GM21717 (cell line): ENCODE data around the gene CLMN.
A peak's percentile ranks its signal among the peaks of the same experiment; 100 is the strongest.

Source experiments
- ATAC-seq: cut with Tn5 transposase; IDR thresholded peaks from one replicate; pipeline ENCODE4 v1.9.1; 2021; ENCODE audit warnings: mild to moderate bottlenecking, moderate library complexity; ENCODE audit not compliant: unreplicated experiment

The CLMN gene

DNA sequence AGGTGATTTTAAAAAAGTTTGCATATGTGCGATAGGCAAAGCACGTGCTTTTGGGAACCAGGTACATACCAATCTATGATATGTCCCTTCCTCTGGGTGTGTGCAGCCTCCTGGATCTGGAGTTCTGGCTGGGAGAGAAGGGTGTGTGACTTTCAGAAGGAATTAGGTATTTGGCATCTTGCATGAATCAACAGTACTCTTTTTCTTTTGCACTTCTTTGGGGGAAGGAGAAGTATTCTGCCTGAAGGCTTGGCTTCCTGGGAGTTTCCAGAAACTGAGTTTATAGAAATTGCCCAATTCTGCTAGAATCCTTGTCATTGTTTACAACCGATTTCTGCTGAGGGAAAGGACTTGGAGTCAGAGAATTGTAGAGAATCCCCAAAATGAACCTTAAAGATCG lies 2.9 kb upstream of the CLMN start:
- ATAC-seq, result no peak

DNA sequence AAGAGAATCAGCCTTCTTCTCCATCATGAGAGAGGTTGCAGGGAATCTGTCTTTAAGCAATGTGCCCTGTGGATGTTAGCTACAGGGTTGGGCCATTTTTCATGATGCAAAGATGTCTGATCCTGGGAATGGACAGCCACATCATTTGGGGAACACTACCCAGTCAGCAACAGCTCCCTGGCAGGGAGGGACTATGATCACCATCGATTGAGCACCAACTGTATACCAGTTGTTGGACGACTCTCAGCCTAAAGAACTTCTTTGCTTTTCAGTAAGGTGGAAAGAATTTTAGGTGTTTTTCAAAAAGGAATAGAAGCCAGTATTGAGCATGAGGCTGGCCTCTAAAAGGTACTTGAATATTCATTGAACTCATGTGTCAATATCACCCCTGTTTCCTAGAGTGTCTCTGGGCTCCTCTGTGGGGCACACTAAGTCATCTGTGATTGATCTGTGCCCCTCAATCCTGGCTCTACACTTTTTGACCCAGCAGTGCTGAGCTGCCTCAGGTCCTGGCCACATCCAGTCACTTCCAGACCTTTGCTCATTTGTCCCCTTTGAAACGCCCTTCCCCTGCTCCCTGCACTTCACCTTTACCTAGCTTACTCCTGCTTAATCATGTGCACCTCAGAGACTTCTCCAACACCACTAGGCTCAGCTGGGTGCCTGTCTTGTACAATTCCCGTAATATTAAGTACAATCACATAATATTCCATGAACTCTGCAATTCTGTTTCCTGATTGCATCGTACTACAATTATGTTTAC lies 2.2 kb upstream of the CLMN start:
- ATAC-seq, result no peak

DNA sequence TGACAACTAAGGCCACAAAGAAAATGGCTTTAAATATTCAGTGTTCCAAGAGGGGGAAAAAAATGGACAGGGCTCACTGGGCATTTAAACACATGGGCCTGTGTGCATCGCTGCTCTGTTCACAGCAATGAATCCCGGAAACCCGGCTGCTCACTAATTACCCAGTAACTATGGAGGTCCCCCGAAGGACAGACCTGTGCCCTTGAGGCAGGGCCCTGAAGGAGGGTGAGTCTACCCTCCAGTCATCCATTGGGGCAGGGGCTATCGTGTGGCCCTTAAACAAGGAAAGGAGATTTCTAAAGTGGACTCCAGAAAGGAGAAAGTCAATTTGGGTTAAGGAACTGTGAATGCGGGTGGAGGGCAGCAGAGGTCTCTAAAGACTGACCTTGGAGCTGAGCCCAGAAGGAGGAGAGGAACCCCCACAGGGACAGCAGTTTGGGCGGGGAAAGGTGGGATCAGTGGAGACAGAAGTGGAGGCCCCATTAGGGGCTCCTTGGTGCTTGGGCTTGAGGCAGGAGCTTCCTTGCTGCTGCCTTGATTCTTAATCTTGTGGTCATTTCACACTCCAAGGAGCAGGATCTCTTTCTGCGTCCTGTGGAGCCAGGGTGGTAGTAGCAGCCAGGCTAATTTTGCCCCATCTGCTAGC lies 1.4 kb upstream of the CLMN start:
- ATAC-seq, result no peak

DNA sequence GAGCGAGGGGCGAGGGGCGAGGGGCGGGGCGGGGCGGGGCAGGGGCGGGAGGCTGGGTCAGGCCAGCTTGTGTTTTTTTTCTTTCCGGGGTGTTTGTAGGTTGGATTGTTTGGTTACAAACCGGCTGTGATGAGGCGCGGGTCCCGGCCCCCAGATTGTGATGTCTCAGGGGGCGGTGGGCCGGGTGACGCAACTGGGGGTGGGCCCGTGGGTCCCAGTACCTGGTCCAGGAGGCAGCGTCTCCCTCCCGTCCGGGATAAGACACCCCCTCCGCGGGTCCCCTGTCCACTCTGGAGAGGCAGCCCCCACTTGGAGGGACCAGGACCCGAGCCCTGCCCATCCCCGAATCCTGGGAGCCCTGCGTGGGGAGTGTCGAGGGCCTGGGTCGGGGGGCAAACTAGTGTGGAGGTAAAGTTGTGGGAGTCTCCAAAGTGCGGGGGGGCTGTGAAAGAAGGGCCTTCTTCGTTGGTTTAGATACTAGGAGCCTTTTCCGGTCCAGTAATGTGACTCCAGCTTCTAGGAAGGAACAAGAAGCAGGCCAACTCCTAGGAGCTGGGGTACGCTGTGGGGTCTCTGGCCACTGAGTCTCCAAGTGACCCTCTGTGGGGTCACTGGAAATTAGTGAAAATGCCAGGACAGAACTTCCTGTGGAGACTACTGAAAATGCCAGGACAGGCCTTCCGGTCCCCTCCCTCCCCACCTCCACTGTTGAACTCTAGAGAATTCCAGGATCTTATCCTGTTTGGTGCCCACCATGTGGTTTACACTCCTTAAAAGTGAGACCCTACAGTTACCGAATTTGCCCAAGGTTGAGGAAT lies 579 bp upstream of the CLMN start:
- no peak for ATAC-seq

DNA sequence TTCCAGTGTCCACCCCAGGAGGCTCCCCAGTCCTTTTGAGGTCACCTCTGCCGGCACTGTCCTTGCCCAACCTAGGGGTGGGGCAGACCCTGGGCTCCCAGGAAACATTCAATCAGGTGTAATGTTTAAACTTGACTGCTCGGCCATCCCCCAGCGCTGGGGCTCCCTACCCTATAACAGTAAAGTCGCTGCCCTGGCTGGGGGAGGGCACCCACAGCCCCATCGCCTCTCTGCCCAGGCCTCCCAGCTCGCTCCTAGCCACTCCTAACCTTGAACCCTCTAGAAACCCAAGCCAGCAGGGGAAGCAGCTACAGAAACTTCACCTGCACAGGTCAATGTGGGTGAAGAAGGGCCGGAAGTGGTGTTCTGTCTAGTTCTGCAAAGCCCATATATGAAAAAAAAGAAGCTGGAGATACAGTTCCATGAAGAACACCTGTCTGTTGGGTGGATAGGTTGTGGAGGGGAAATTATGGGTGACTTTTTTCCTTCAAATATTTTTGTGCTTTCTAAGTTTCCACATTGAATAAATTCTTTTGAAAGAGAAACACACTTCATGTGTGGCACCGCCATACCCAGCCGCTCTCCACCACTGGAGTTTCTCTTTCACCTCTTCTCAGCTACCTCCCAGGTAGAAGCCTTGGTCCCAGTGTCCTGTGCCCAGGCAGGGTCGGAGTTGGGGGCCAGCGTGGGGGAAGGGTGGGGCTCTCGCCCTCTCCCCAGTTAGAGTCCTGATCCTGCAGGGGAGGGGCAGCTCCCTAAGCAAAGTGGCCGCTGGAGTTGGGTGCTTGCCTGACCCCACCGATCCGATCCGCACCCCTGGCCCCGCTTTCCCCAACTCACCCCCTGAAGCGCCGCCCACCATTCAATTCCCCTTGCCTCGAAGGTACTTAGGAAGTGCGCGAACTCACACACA lies 1.1 kb downstream of the CLMN start:
- ATAC-seq, result no peak

DNA sequence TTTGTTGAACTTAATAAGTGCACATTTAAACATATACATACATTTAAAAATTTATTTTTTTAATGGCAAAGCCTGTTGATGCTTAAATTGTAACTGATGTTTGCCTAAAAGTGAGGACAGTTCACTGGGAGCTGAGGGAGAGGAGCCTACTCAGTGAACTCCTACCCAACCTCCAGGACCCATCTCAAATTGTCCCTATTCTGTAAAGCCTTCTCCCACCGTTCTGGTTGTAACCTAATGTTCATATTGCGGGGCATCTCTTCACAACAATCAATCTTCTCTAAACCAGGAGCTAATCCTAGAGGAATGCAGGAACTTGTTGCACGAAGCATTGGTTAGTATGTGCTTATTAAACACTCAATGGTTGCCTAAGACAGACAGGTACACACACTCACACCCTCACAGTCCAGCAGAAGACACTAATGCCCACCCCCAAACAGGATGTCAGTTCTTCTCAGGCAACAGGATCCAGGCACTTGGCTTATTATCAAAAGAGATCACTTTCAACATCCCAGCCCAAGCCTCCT lies 1.8 kb downstream of the CLMN start:
- ATAC-seq, result no peak

DNA sequence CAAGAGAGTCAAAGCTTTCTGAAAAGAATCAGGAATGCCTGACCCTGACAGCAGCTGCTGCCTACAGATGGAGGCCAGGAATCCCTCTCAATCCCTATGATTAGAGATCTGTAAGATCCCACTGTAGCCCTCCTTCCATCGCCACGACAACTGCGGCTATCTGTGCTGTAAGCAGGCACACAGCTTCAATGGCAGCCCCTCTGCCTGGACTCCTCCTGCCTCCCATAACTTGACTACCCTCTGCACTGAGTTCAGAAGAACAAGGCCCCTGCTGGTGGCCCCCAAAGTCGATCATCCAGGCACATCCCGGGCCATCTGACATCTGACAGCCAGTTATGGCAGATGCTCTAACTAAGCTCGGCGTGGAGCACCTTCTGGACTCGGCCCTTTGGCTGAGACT lies 2.9 kb downstream of the CLMN start:
- no peak for ATAC-seq

DNA sequence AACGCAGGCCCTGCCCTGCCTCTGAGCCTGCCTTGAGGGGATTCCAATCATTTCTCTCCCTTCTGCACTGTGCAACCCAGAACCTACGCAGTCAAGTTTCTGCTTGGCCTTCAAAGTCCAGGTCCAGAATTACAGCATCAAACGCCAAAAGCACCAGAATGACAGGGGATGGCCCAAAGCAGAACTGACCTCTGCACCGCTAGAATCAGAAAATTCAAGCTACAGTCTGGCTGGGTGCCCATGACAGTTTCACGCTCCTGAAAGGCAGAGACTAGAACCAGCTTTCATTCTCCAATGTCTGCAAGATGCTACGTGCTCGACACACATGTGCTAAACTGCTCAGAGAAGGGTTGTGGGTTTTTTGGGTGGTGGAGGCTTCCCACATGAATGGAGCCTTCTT lies 4.1 kb downstream of the CLMN start:
- ATAC-seq, result no peak

DNA sequence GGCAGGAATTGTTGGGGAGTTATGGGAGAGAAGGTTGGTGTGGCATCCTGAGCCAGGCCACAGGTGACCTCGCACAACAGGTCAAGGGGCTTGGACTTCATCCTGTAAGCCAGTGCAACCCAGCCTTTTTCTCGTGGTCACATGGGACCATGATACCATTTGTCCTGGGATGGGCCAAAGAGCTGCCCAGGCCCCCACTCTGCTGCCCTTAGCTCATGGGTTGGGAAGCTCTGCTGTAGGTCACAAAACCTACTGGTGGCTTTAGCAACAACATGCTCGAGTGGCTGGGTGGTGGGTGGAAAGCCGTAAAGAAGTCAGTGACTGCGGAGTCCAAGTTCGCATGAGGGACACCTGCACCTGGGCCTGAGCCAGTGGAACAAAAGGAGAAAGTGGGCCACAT lies 4.6 kb downstream of the CLMN start:
- no peak for ATAC-seq

DNA sequence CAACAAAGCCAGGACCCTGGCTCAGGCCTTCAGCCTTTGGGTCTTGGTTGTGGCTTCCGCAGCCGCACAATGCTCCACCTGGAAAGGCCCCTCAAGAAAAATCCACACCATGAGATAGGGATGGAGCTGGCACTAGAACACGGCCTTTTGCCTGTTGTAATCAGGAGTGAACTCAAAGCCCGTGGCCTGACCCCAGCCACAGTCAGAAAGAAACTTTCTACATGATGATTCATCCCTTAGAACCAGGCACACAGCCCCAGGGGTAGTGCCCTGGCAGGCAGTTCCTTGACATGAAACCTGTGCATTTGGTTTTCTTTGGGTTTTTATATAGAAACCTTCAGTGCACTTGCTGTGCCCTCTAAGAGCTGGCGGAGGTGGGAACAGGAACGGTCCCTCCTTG lies 5.1 kb downstream of the CLMN start:
- ATAC-seq, result peak; percentile 79

DNA sequence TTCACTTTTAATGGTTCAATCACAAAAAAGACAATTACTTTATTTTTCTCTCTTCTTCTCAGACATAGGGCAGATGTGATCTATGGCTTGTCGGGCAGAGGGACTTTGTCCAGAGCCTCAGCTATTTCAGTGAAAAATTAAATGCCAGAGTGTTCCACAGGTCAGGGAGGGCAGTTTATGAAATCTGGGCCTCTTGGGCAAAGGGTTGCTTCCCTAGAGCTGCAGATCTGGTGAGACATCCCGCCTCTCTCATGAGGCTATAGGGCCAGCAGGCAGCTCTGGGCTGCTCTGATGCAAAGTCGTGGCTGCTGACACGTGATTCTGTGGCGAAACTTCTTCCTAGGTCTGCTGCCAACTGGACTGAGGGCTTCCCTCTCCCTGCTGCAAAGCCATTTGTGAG lies 6.0 kb downstream of the CLMN start:
- no peak for ATAC-seq

DNA sequence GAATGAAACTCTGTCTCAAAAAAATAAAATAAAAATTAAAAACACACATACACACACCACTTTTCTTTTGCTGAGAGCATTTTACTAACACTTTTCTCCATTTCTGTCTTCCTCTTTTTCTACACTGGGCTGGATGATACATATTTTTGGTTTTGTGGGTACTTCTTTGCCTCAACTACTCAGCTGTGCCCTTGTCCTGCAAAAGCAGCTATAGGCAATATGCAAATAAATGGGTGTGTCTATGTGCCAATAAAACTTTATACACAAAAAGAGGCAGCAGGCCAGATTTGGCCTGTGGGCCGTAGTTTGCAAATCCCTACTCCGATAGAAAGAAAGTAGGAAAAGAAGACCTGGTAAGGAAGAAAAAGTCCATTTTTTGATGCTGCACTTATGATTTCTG lies 6.5 kb downstream of the CLMN start:
- no peak for ATAC-seq

DNA sequence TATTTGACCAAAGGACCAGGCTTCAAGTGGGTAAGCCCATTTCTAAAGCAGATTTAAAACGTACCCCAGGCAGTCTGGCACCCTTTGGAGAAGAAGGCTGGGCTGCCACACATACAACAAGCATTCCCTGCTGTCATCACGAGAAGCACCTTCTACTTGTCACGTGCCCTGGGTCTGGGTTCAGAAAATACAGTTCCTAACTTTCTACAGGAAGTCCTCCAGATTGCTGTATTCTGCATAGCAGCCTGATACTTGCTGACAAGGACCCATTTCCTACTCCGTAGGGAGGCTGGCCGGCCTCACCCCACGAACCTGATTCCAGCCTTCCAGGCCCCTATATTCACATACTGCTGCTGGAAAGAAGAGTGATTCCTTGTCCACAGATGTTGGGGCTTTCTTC lies 7.4 kb downstream of the CLMN start:
- ATAC-seq, result no peak

DNA sequence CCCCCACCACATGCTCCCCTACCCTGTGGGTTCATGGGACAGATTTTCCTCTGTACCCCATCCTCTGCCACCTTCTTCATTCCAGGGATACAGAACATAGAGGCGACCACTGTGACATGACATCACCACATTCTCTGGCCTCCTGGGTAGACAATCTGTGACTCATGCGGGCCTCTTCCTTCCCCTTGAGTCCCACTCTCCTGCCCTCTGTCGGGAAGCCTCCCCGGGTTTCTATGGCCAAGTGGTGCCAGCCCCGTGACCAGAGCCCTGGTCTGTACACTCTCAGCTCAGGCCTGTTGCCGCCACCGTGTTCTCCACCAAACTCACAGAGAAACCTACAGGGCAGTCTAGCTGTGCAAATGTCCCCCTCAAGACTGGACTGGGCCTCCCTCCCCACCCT lies 8.0 kb downstream of the CLMN start:
- no peak for ATAC-seq

DNA sequence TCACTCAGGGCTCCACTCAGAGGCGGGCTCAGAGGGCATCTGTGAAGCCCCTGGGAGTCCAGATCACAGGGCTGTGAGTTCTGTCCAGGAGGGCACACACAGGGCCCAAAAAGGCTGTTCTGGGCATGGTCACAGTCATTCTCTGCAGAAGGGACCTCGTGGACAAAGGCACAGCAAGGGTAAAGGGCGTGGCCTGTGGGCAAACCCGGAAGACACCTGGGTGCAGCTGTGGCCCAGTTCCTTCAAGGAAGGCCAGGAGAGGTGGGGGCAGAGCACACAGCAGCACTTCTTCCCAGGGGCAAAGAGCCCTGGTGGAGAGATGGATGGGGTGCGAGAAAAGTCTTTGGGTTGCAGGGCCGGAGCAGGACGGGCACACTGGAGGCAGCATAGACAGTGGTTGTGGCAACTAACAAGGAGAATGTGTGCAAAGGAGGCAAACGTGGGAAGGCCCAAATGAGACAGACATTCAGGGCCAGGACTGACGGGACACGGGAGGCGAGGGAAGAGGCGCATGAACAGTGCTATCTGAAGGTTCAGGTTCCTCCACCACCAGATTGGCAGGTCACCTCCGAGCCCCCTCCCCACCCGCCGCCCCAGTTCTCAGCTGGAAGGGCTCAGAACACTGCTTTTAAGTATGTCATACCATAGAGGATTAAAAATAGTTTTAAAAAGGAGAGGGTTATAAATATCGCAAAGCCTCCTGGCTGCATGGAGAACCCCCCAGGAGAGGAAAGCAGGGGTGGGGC lies 8.9 kb downstream of the CLMN start:
- ATAC-seq, result no peak

DNA sequence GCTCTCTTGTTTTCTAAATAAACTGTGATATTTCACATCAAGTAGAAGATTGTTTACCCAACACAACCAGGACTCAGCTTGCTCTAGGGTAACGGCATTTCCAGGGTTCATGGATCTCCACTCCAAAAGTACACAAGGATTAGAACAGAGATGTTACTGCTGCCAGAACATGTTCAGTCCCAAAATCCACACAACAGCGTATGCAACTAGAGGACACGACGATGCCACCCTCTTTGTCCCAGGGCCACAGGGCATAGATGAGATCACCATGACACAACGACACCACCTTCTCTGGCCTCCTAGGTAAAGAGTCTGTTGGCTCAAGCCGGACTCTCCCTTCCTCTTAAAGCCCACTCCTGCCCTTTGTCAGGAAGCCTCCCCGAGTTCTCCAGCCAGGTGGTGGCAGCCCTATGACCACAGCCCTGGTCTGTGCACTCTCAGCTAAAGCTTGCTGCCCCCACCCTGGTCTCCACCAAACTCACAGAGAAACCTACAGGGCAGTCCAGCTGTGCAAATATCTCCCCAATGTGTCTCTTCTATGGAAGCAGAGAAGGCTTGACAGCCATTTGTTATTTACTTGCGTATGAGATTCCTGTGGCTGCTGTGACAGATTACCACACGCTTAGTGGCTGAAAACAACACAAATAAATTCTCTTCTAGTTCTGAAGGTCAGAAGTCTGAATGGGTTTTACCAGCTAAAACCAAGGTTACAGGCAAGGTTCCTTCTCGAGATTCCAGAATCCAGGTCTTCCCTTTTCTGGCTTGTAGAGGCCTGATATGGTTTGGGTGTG lies 10.3 kb downstream of the CLMN start:
- ATAC-seq, result no peak

DNA sequence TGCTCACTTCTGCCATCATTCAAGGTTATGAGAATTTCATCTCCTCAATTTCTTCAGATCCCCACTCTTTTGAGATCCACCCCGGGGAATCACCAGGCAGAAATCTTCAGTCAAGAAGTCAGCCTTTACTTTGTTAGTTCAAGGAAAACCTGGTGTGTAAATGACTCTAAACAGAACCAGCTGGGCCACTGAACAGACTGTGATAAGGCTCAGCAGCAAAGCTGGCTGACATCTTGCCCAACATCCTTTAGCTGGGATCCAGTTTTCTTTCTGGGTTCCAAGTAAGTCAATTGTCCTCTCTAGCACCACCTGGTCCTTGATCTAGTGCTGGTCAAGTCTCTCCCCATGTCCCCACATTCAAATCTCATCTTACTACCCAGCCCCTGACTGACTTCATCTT lies 11.6 kb downstream of the CLMN start:
- ATAC-seq, result no peak

DNA sequence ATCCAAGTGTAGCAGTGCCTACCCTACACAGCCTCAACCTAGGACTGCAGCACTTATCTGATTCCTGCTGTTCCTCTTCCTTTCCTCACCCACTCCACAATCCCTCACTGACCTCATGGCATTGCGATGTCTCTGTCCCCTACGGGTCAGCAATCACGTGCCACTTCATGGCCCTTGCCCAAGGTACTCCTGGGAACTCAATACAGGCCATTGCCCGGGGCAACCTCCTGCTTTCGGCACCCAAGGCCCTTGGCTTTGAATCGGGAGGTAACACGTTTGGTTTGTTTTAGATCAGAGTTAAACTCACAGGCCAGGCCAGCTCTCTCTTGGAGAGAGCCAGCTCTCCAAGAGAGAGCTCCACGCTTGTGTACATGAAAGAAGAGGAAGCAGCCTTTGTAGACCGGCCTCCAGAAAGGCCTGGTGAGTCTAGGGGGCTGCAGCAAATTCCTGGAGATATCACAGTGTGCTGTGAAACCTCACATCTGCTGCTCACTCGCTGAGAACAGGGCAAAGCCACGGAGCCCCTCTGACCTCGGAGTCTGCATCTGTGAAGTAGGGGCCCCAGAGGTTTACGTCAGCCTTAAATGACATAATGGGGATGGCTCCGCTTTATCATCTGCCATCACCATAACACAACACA lies 12.2 kb downstream of the CLMN start:
- ATAC-seq, result no peak

DNA sequence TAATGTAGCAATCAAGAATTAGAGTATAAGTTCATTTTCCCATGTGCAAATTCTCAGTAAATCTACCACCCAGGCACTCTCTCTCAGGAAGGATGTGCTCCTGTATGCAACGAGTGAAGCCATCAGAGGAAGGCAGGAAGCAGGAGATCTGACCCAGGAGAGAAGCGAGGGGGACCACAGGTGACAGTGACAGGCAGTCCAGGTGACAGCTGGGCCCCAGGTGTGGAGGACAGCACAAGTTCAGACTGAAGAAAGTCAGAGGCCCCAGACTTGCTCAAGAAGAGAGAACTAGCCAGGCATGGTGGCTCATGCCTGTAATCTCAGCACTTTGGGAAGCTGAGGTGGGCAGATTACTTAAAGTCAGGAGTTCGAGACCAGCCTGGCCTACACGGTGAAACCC lies 13.8 kb downstream of the CLMN start:
- no peak for ATAC-seq
